GM12878 (cell line): ENCODE data around the gene SNRPE.

Source experiments
- ASH2L ChIP-seq: fragments of 300-600, 200-600 bp; sonication (generic); IDR thresholded peaks from 2 replicates; pipeline ENCODE4 v1.6.1; 2017; ENCODE audit warnings: low read depth, mild to moderate bottlenecking, borderline replicate concordance
- CBX5 ChIP-seq: sonication (generic); IDR thresholded peaks from 2 replicates; pipeline ENCODE4 v1.6.1; 2016; ENCODE audit warnings: low read depth, moderate library complexity, mild to moderate bottlenecking, inconsistent platforms
- CTCF ChIP-seq, 3 experiments: IDR thresholded peaks in 2 of 3; conservative IDR thresholded peaks in 1 of 3; 2 replicates each; pipeline ENCODE4 v1.5.1; 2011; ENCODE audit warnings: low read depth in 3 of 3, low read length in 3 of 3, mild to moderate bottlenecking in 3 of 3, control low read depth in 2 of 3, moderate library complexity in 2 of 3, inconsistent platforms in 1 of 3, mixed read lengths in 1 of 3; ENCODE audit not compliant: control insufficient read depth in 2 of 3, insufficient read depth in 1 of 3; ENCODE audit errors: extremely low read depth in 1 of 3
- FOXM1 ChIP-seq: IDR thresholded peaks from 2 replicates; pipeline ENCODE4 v1.6.1; 2012; ENCODE audit warnings: low read depth, mild to moderate bottlenecking, inconsistent platforms, low read length, moderate library complexity
- HSF1 ChIP-seq: fragments of 150-350 bp; IDR thresholded peaks from 2 replicates; pipeline ENCODE4 v1.6.1; 2014; ENCODE audit warnings: mild to moderate bottlenecking, low read depth, low read length
- SIX5 ChIP-seq: IDR thresholded peaks from 2 replicates; pipeline ENCODE4 v1.6.1; 2011; ENCODE audit warnings: mild to moderate bottlenecking, low read depth, low read length, moderate library complexity; ENCODE audit not compliant: severe bottlenecking
- SMC3 ChIP-seq: IDR thresholded peaks from 2 replicates; pipeline ENCODE4 v1.6.1; 2011; ENCODE audit warnings: low read length, improper control_type of control experiment, borderline replicate concordance
- TAF1 ChIP-seq: IDR thresholded peaks from 2 replicates; pipeline ENCODE4 v1.6.1; 2011; ENCODE audit warnings: mild to moderate bottlenecking, low read depth, low read length, borderline replicate concordance
- TCF12 ChIP-seq: IDR thresholded peaks from 2 replicates; pipeline ENCODE4 v1.6.1; 2011; ENCODE audit warnings: low read depth, mild to moderate bottlenecking, low read length
- ZBTB40 ChIP-seq: fragments of 450-650 bp; IDR thresholded peaks from 2 replicates; pipeline ENCODE4 v1.6.1; 2016; ENCODE audit warnings: mild to moderate bottlenecking, moderate library complexity, borderline replicate concordance
- ZNF274 ChIP-seq: IDR thresholded peaks from one replicate; pipeline ENCODE4 v1.8.0; 2011; ENCODE audit not compliant: insufficient read length, insufficient read depth
- TF ChIP-seq, protein P1 (sequence below): fragments of 450-650 bp; IDR thresholded peaks from 2 replicates; pipeline ENCODE4 v1.6.1; 2016; ENCODE audit warnings: mild to moderate bottlenecking
- TF ChIP-seq, protein P2 (sequence below): IDR thresholded peaks from 2 replicates; pipeline ENCODE4 v1.6.1; 2011; ENCODE audit warnings: low read depth, low read length, improper control_type of control experiment, borderline replicate concordance
- TF ChIP-seq, protein P3 (sequence below): fragments of 450-650 bp; IDR thresholded peaks from 2 replicates; pipeline ENCODE4 v1.6.1; 2017; ENCODE audit warnings: mild to moderate bottlenecking, moderate library complexity

GRCh38 chr1:203914292-203914691 lies 52.9 kb downstream of the SNRPE start:
- TF ChIP-seq ZBTB40: no peak
- TF ChIP-seq, protein P1, sequence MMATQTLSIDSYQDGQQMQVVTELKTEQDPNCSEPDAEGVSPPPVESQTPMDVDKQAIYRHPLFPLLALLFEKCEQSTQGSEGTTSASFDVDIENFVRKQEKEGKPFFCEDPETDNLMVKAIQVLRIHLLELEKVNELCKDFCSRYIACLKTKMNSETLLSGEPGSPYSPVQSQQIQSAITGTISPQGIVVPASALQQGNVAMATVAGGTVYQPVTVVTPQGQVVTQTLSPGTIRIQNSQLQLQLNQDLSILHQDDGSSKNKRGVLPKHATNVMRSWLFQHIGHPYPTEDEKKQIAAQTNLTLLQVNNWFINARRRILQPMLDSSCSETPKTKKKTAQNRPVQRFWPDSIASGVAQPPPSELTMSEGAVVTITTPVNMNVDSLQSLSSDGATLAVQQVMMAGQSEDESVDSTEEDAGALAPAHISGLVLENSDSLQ: no peak
- no peak for TF ChIP-seq CTCF (IDR thresholded peaks at IDR 0.05 in 2 of 3, conservative IDR thresholded peaks at IDR 0.05 in 1 of 3; ENCODE audit: control insufficient read depth in 2 of 3, extremely low read depth in 1 of 3, insufficient read depth in 1 of 3, low read depth in 3 of 3, low read length in 3 of 3)
- no peak for TF ChIP-seq TAF1
- no peak for TF ChIP-seq SMC3
- no peak for TF ChIP-seq FOXM1
- TF ChIP-seq HSF1: no peak
- TF ChIP-seq, protein P2, sequence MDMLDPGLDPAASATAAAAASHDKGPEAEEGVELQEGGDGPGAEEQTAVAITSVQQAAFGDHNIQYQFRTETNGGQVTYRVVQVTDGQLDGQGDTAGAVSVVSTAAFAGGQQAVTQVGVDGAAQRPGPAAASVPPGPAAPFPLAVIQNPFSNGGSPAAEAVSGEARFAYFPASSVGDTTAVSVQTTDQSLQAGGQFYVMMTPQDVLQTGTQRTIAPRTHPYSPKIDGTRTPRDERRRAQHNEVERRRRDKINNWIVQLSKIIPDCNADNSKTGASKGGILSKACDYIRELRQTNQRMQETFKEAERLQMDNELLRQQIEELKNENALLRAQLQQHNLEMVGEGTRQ: no peak
- TF ChIP-seq, protein P3, sequence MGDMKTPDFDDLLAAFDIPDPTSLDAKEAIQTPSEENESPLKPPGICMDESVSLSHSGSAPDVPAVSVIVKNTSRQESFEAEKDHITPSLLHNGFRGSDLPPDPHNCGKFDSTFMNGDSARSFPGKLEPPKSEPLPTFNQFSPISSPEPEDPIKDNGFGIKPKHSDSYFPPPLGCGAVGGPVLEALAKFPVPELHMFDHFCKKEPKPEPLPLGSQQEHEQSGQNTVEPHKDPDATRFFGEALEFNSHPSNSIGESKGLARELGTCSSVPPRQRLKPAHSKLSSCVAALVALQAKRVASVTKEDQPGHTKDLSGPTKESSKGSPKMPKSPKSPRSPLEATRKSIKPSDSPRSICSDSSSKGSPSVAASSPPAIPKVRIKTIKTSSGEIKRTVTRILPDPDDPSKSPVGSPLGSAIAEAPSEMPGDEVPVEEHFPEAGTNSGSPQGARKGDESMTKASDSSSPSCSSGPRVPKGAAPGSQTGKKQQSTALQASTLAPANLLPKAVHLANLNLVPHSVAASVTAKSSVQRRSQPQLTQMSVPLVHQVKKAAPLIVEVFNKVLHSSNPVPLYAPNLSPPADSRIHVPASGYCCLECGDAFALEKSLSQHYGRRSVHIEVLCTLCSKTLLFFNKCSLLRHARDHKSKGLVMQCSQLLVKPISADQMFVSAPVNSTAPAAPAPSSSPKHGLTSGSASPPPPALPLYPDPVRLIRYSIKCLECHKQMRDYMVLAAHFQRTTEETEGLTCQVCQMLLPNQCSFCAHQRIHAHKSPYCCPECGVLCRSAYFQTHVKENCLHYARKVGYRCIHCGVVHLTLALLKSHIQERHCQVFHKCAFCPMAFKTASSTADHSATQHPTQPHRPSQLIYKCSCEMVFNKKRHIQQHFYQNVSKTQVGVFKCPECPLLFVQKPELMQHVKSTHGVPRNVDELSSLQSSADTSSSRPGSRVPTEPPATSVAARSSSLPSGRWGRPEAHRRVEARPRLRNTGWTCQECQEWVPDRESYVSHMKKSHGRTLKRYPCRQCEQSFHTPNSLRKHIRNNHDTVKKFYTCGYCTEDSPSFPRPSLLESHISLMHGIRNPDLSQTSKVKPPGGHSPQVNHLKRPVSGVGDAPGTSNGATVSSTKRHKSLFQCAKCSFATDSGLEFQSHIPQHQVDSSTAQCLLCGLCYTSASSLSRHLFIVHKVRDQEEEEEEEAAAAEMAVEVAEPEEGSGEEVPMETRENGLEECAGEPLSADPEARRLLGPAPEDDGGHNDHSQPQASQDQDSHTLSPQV: no peak
- TF ChIP-seq CBX5: no peak
- TF ChIP-seq ZNF274: no peak
- no peak for TF ChIP-seq SIX5
- no peak for TF ChIP-seq ASH2L
- TF ChIP-seq TCF12: no peak
